Naive thymus-derived CD4-positive, alpha-beta T cell (primary cell): ENCODE data around the gene BTBD6. TPM values are rescaled to one million over a fixed set of nuclear protein-coding genes. Genes with fewer than 3 reads are reported as not detected.

Experiments
- ATAC-seq: fragments of 150-1000 bp; cut with Tn5 transposase; 2 replicates; pipeline ENCODE4 v1.10.0; 2021; ENCODE audit warnings: mild to moderate bottlenecking, moderate library complexity
- CTCF ChIA-PET: fragments of 350-600 bp; sonication (Branson Sonifier 250); formaldehyde crosslinking; loops from one replicate; lab custom pipeline; 2021; ENCODE audit warnings: antibody characterized with exemption; lab: Charles Lee
- POLR2A ChIA-PET: fragments of 350-600 bp; sonication (Branson Sonifier 250); formaldehyde crosslinking; loops from one replicate; lab custom pipeline; 2021; ENCODE audit warnings: antibody characterized with exemption, inconsistent platforms; lab: Charles Lee
- DNase-seq, 9 donors: peaks; one replicate each; pipeline versions ENCODE4 v3.0.0 to v3.0.0-alpha.2; 2020 to 2022; ENCODE audit warnings: mixed read lengths in 1 of 9
- H3K27ac ChIP-seq: one replicate; pipeline ENCODE4 v1.7.0; 2013; ENCODE audit warnings: mild to moderate bottlenecking, low read depth, low read length, moderate library complexity
- H3K27me3 ChIP-seq, 2 donors: one replicate each; pipeline ENCODE4 v1.7.0; 2013; ENCODE audit warnings: low read length in 2 of 2, mild to moderate bottlenecking in 2 of 2, moderate library complexity in 2 of 2; ENCODE audit not compliant: control insufficient read depth in 2 of 2, insufficient read depth in 2 of 2
- H3K36me3 ChIP-seq, 3 experiments: 1 replicate in 2 of 3; 2 replicates in 1 of 3; pipeline ENCODE4 v1.7.0; 2013; ENCODE audit warnings: low read length in 3 of 3, mild to moderate bottlenecking in 3 of 3, moderate library complexity in 1 of 3; ENCODE audit not compliant: insufficient read depth in 3 of 3, control insufficient read depth in 2 of 3
- H3K4me1 ChIP-seq, 2 donors: one replicate each; pipeline ENCODE4 v1.7.0; 2013; ENCODE audit warnings: low read length in 2 of 2, mild to moderate bottlenecking in 2 of 2, moderate library complexity in 1 of 2; ENCODE audit not compliant: control insufficient read depth in 2 of 2, insufficient read depth in 2 of 2
- H3K4me3 ChIP-seq: 2 replicates; pipeline ENCODE4 v1.7.0; 2013; ENCODE audit warnings: mild to moderate bottlenecking, low read length
- H3K9me3 ChIP-seq, 3 experiments: 1 replicate in 2 of 3; 2 replicates in 1 of 3; pipeline ENCODE4 v1.7.0; 2013; ENCODE audit warnings: low read length in 3 of 3; ENCODE audit not compliant: control insufficient read depth in 2 of 3
- H3K27ac Mint-ChIP-seq, 9 donors: one replicate each; pipeline ENCODE4 v1.8.0; 2020 to 2022; ENCODE audit warnings: mixed read lengths in 9 of 9, mild to moderate bottlenecking in 8 of 9, moderate library complexity in 5 of 9, inconsistent platforms in 2 of 9
- H3K27me3 Mint-ChIP-seq, 5 donors: one replicate each; pipeline ENCODE4 v1.8.0; 2021 to 2022; ENCODE audit warnings: mixed read lengths in 5 of 5, mild to moderate bottlenecking in 1 of 5
- H3K36me3 Mint-ChIP-seq, 5 donors: one replicate each; pipeline ENCODE4 v1.8.0; 2020 to 2022; ENCODE audit warnings: mixed read lengths in 5 of 5, mild to moderate bottlenecking in 3 of 5, inconsistent platforms in 1 of 5
- H3K4me1 Mint-ChIP-seq, 7 donors: one replicate each; pipeline ENCODE4 v1.8.0; 2020 to 2022; ENCODE audit warnings: mixed read lengths in 7 of 7, mild to moderate bottlenecking in 3 of 7, inconsistent platforms in 1 of 7
- H3K4me3 Mint-ChIP-seq, 10 donors: one replicate each; pipeline ENCODE4 v1.8.0; 2020 to 2022; ENCODE audit warnings: mild to moderate bottlenecking in 10 of 10, mixed read lengths in 10 of 10, moderate library complexity in 6 of 10, inconsistent platforms in 2 of 10
- H3K9me3 Mint-ChIP-seq, 11 donors: one replicate each; pipeline ENCODE4 v1.8.0; 2020 to 2022; ENCODE audit warnings: mixed read lengths in 11 of 11, mild to moderate bottlenecking in 4 of 11, inconsistent platforms in 1 of 11, moderate library complexity in 1 of 11
- intact Hi-C, 2 donors: fragments of 100-400 bp; cut with micrococcal nuclease; formaldehyde crosslinking; loops; one replicate each; pipeline ENCODE4 v1.15.1; 2023
- polyA plus RNA-seq, 2 donors: library from polyadenylated mRNA; unstranded; fragments of 300-500 nt; fragmentation: Illumina TruSeq; gene quantifications; one replicate each; pipeline ENCODE4 v1.2.3, GENCODE V29; 2021
- total RNA-seq, 6 experiments: library from RNA in 5 of 6; stranded (reverse) in 5 of 6; gene quantifications; 1 replicate in 5 of 6; 2 replicates in 1 of 6; pipeline ENCODE4 v1.2.3 and lab custom pipeline; 2021 to 2026

BTBD6 gene
- total and polyA plus RNA-seq, 7 experiments from 2014 or later: 4.0 to 43.0 (median 31.1) TPM

DNA sequence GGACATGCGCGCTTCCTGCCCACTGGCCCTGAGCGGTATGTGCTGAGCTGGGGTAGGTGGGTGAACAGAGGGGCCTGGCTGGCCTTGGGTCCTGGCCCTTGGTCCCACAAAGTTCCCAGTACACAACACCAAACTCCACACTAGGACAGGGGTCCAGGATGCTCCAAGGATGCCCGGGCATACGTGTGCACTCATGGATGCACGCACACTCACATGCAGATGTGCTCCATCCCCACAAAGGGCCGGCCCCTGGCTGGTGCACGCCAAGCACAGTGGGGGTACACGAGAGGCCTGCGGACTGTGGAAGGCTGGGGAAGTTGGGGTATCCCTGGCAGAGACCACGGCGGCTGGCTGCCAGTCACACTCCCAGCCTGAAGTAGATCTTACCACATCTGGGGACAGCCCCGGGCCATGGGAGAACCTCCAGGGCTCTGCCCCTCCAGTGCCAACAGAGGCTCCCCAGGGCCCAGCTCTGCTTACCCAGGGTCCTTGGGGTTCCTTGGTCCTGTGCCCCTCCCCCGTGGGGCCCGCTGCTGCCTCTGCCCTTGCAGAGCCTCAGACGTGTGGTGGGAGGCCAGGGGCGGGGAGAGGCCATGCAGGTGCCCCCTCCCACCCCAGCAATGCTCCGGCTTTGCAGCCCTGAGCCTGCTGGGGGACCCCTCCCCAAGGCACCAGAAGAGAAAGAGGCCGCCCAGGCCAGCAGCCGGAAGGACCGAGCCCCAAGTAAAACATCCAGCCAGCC lies 43.2 kb upstream of the BTBD6 start:
- peaks cover 0 to 9% (median 0%) of the 10 kb centered on the region in 5 donors for H3K27me3 Mint-ChIP-seq
- no peak for ATAC-seq
- Histone ChIP-seq H3K36me3 (peaks cover 0 to 11% (median 0%) of the 10 kb centered on the region in 3 experiments), H3K4me1 (peaks cover 0 to 18% of the 10 kb centered on the region in 2 donors), H3K27me3 (no peaks in the 10 kb centered on the region), H3K4me3 (no peak overlapping the region), H3K27ac (no peak overlapping the region), H3K9me3 (no peaks in the 10 kb centered on the region)
- POLR2A ChIA-PET: no interaction called here
- intact Hi-C loops: loop anchor here in 1 of 2 donors (5.0 kb wide), 1 partner anchor 113 kb away; no protein-coding TSS in a partner anchor
- H3K4me3 Mint-ChIP-seq: no peak overlapping the region
- CTCF ChIA-PET: interaction anchor here (1.8 kb wide), 1 partner anchor 147 kb away, joined by 4 read pairs; no protein-coding TSS in a partner anchor
- H3K27ac Mint-ChIP-seq: no peak overlapping the region
- peaks cover 0 to under 1% (median 0%) of the 10 kb centered on the region in 5 donors for H3K36me3 Mint-ChIP-seq
- H3K4me1 Mint-ChIP-seq: peaks cover 6 to 15% (median 11%) of the 10 kb centered on the region in 7 donors
- H3K9me3 Mint-ChIP-seq: no peaks in the 10 kb centered on the region
- no peak for DNase-seq

GRCh38 chr14:105205673-105206208 lies 42.6 kb upstream of the BTBD6 start:
- Mint-ChIP-seq H3K4me3 (no peak overlapping the region), H3K4me1 (peaks cover 6 to 15% (median 11%) of the 10 kb centered on the region in 7 donors), H3K27ac (no peak overlapping the region), H3K9me3 (no peaks in the 10 kb centered on the region), H3K27me3 (peaks cover 0 to 2% (median 0%) of the 10 kb centered on the region in 5 donors), H3K36me3 (peaks cover 0 to 4% (median 0%) of the 10 kb centered on the region in 5 donors)
- peaks cover 0 to 16% (median 0%) of the 10 kb centered on the region in 3 experiments for H3K36me3 ChIP-seq
- no peak for DNase-seq
- no peak overlapping the region for H3K27ac ChIP-seq
- peaks cover 0 to 18% of the 10 kb centered on the region in 2 donors for H3K4me1 ChIP-seq
- ATAC-seq: no peak
- CTCF ChIA-PET: interaction anchor here (1.8 kb wide), 1 partner anchor 146 kb away, joined by 4 read pairs; no protein-coding TSS in a partner anchor
- H3K9me3 ChIP-seq: no peaks in the 10 kb centered on the region
- intact Hi-C loops: no loop called here
- no peaks in the 10 kb centered on the region for H3K27me3 ChIP-seq
- POLR2A ChIA-PET: no interaction called here
- H3K4me3 ChIP-seq: no peak overlapping the region

DNA sequence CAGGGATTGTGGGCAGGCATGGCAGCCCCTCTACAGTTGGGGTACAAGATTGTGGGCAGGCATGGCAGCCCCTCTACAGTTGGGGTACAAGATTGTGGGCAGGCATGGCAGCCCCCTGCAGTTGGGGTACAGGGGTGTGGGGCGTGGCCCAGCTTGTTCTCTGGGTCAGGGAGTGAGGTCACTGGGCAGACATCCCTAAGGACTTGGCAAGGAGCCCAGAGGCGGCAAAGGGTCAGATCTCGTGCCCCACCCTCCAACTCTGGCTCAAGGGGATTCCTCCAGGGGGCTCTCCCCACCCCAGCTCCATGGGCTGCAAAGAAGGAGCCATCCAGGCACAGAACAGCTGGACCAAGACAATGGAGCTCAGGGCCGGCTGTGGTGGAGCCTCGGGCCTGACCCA lies 41.5 kb upstream of the BTBD6 start:
- Mint-ChIP-seq H3K9me3 (no peaks in the 10 kb centered on the region), H3K27ac (no peak overlapping the region), H3K36me3 (peaks cover 0 to 4% (median 0%) of the 10 kb centered on the region in 5 donors), H3K27me3 (no peaks in the 10 kb centered on the region), H3K4me3 (no peak overlapping the region), H3K4me1 (peaks cover 2 to 10% (median 8%) of the 10 kb centered on the region in 7 donors)
- Histone ChIP-seq H3K36me3 (peaks cover 0 to 27% (median 0%) of the 10 kb centered on the region in 3 experiments), H3K4me1 (peaks cover 0 to 11% of the 10 kb centered on the region in 2 donors), H3K27me3 (no peaks in the 10 kb centered on the region), H3K27ac (no peak overlapping the region), H3K4me3 (no peak overlapping the region), H3K9me3 (no peaks in the 10 kb centered on the region)
- no peak for DNase-seq
- ChIA-PET POLR2A (no interaction called here), CTCF (no interaction called here)
- ATAC-seq: no peak
- intact Hi-C loops: no loop called here

GRCh38 chr14:105207460-105207901 lies 40.9 kb upstream of the BTBD6 start:
- intact Hi-C loops: no loop called here
- H3K27ac ChIP-seq: no peak overlapping the region
- ChIA-PET CTCF (no interaction called here), POLR2A (no interaction called here)
- ATAC-seq (peak; percentile 20), DNase-seq (no peak)
- no peak overlapping the region for H3K27ac Mint-ChIP-seq
- no peaks in the 10 kb centered on the region for H3K27me3 ChIP-seq
- no peak overlapping the region for H3K4me3 ChIP-seq
- peaks cover 0 to 5% of the 10 kb centered on the region in 2 donors for H3K4me1 ChIP-seq
- H3K36me3 Mint-ChIP-seq: peaks cover 0 to 4% (median 0%) of the 10 kb centered on the region in 5 donors
- H3K36me3 ChIP-seq: peaks cover 0 to 34% (median 0%) of the 10 kb centered on the region in 3 experiments
- peaks cover 0 to 7% (median 4%) of the 10 kb centered on the region in 7 donors for H3K4me1 Mint-ChIP-seq
- H3K4me3 Mint-ChIP-seq: no peak overlapping the region
- no peaks in the 10 kb centered on the region for H3K9me3 Mint-ChIP-seq
- H3K9me3 ChIP-seq: no peaks in the 10 kb centered on the region
- H3K27me3 Mint-ChIP-seq: no peaks in the 10 kb centered on the region

DNA sequence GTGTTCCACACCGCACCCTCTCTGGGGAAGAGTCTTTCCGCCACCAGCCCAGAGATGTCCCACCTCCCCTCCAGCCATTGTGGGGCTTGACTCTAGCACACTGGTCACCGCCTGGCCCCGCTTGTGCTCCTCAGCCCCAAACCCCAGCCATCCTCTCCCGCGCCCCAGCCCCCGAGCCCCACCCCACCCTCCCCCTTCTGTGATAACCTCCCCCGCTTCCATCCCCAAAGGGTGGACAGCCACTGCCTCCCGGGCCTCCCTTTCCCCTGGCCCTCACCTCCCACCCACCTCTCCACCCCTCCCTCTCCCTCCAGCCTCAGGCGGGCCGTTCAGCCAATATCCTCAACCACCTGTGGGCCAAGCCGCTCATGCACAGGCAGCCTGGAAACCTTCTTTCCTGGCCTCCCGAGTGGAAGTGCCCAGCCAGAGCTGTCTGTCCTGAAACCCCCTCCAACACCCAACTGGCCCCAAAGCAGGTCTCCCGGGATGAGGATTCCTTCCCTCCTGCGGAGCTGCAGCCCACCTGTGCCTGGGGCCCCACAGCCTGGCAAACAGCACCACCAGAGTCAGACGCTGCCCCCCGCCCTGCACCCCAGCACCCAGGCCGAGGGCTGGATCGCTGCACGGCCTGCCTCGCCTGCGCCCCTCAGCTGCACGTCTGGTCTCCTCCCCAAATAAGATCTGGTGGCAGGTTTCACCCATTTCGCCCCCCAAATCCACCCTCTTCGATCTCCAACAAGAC lies 40.2 kb upstream of the BTBD6 start:
- no peak overlapping the region for H3K27ac ChIP-seq
- peaks cover 0 to 7% (median 0%) of the 10 kb centered on the region in 7 donors for H3K4me1 Mint-ChIP-seq
- H3K27ac Mint-ChIP-seq: no peak overlapping the region
- ChIA-PET CTCF (no interaction called here), POLR2A (no interaction called here)
- H3K4me1 ChIP-seq: no peaks in the 10 kb centered on the region
- no peaks in the 10 kb centered on the region for H3K27me3 Mint-ChIP-seq
- no peaks in the 10 kb centered on the region for H3K9me3 Mint-ChIP-seq
- intact Hi-C loops: no loop called here
- H3K4me3 Mint-ChIP-seq: no peak overlapping the region
- H3K36me3 ChIP-seq: peaks cover 0 to 40% (median 0%) of the 10 kb centered on the region in 3 experiments
- H3K36me3 Mint-ChIP-seq: peaks cover 0 to 4% (median 0%) of the 10 kb centered on the region in 5 donors
- H3K4me3 ChIP-seq: no peak overlapping the region
- H3K27me3 ChIP-seq: no peaks in the 10 kb centered on the region
- ATAC-seq (no peak), DNase-seq (no peak)
- no peaks in the 10 kb centered on the region for H3K9me3 ChIP-seq

GRCh38 chr14:105208738-105209075 lies 39.6 kb upstream of the BTBD6 start:
- Histone ChIP-seq H3K36me3 (peaks cover 0 to 46% (median 0%) of the 10 kb centered on the region in 3 experiments), H3K27me3 (no peaks in the 10 kb centered on the region), H3K27ac (no peak overlapping the region), H3K9me3 (no peaks in the 10 kb centered on the region), H3K4me1 (no peaks in the 10 kb centered on the region), H3K4me3 (no peak overlapping the region)
- ChIA-PET POLR2A (no interaction called here), CTCF (no interaction called here)
- H3K27me3 Mint-ChIP-seq: no peaks in the 10 kb centered on the region
- peaks cover 0 to 7% (median 0%) of the 10 kb centered on the region in 7 donors for H3K4me1 Mint-ChIP-seq
- H3K9me3 Mint-ChIP-seq: no peaks in the 10 kb centered on the region
- no peak for DNase-seq
- H3K36me3 Mint-ChIP-seq: peaks cover 0 to 4% (median 0%) of the 10 kb centered on the region in 5 donors
- no peak overlapping the region for H3K27ac Mint-ChIP-seq
- no peak for ATAC-seq
- no peak overlapping the region for H3K4me3 Mint-ChIP-seq
- intact Hi-C loops: no loop called here
